Spleen (tissue), 7 donors: ENCODE data around the gene TREM1.

ENCODE experiments used
- POLR2AphosphoS5 ChIP-seq, 3 donors: sonication (generic); formaldehyde crosslinking; IDR thresholded peaks; one replicate each; pipeline ENCODE4 v1.5.1; 2017; ENCODE audit warnings: antibody characterized with exemption in 3 of 3
- TF ChIP-seq, protein P1 (sequence below), 11 experiments: fragments of 200-600 bp in 7 of 11; fragments of 450-650 bp in 4 of 11; sonication (generic) in 4 of 11; IDR thresholded peaks in 8 of 11; conservative IDR thresholded peaks in 3 of 11; 1 replicate in 7 of 11; 2 replicates in 4 of 11; pipeline versions ENCODE4 v1.4.0 to v1.8.0; 2016 to 2021; ENCODE audit warnings: antibody characterized with exemption in 11 of 11, inconsistent platforms in 4 of 11, mild to moderate bottlenecking in 1 of 11
- donor health status: DM: no; HTN: no; CAD: no; lungs with moderate emphysema.
- donor health status: DM: no; HTN: no; CAD: no.
- donor health status: DM: no; HTN: no; CAD: no.

GRCh38 chr6:41327177-41327576, 40.7 kb upstream of the TREM1 start:
- TF ChIP-seq, protein P1, sequence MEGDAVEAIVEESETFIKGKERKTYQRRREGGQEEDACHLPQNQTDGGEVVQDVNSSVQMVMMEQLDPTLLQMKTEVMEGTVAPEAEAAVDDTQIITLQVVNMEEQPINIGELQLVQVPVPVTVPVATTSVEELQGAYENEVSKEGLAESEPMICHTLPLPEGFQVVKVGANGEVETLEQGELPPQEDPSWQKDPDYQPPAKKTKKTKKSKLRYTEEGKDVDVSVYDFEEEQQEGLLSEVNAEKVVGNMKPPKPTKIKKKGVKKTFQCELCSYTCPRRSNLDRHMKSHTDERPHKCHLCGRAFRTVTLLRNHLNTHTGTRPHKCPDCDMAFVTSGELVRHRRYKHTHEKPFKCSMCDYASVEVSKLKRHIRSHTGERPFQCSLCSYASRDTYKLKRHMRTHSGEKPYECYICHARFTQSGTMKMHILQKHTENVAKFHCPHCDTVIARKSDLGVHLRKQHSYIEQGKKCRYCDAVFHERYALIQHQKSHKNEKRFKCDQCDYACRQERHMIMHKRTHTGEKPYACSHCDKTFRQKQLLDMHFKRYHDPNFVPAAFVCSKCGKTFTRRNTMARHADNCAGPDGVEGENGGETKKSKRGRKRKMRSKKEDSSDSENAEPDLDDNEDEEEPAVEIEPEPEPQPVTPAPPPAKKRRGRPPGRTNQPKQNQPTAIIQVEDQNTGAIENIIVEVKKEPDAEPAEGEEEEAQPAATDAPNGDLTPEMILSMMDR (IDR thresholded peaks at IDR 0.05 in 8 of 11, conservative IDR thresholded peaks at IDR 0.05 in 3 of 11) = no peak
- TF ChIP-seq POLR2AphosphoS5 (IDR thresholded peaks at IDR 0.05) = no peak
